NCI-H1105 (cell line): ENCODE results near the gene SLC7A5.
"Not testable (repeated sequence)": the region's sequence is repeated elsewhere in the genome, so short reads cannot be mapped to it uniquely, and the experiment has no call there.

Experiments used
- DNase-seq: peaks from one replicate; lab custom pipeline; 2025; lab: John Stamatoyannopoulos, UW

SLC7A5 gene

DNA sequence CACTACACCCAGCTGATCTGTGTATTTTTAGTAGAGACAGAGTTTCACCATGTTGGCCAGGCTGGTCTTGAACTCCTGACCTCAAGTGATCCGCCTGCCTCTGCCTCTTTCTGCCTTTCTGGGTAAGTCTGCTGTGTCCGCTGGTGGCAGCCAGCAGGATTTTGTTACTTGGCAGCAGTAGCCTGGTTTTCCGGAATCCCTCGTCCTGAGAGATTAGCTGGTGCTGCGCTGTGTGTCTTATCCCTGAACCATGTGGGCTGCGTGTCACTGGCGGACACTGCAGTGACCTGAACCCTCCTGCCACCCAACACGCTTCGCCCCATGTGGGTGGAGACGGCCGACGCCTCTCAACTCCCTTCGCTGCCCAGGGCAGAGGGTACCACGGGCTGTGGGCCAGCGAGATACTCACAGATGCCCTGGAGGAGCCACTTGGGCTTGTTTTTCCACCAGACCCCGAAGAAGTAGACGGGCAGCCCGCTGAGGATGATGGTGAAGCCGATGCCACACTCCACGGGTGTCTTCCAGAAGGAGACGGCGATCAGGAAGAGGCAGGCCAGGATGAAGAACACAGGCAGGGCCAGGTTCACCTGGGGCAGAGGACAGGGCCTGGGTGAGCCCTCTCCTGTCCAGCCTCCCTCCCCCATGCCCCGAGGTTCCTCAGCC lies 35.2 kb downstream of the SLC7A5 start:
- no peak for DNase-seq

DNA sequence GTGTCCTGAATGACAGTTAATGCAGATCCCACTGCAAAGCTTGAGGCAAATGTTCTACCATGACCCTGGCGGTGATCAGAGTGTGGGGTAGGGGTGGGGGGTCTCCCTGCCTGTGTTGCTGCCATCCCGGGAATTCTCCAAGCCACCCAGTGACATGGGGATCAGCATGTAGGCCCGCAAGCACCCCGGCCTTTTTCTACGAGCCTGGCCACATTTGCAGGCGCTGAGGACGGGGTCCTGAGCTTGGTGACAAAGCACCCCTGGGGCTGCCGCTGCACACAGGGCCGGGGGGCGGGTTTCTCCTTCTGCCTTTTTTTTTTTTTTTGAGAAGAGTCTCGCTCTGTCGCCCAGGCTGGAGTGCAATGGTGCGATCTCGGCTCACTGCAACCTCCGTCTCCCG lies 35.8 kb downstream of the SLC7A5 start:
- no peak for DNase-seq

DNA sequence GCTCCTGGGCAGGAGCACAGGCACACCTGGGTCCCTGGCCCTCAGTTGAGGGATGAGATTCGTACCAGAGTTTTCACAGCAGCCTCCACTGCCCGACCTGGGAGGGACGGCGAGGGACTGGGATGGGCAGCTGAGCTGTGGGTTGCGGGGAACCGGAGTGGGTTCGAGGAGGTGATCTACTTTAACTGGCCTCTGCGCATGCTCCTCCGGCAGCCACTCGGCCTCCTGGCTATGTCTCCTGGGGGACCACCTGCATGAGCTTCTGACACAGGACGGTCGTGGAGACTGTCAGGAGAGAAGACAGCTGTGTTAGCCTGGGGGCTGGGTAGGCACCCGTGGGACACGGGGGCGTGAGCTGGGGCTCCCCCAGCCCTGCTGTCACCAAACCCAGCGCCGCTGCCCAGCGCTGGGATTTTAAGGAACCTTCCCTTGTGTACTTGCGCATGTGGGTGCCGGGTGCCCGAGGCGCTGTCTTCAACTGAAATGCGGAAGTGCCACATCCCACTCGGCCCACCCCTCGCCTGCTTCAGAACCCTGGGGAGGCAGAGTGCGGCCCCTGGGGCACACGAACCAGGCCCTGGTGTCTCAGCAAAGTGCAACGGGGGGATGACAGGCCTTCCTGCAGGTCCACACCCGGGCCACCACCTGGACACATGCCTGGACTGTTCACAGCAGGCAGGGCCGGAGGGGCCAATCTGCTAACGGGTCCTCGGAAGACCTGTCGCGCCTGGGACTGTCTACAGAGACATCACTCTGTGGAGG lies 36.4 kb downstream of the SLC7A5 start:
- DNase-seq: no peak

DNA sequence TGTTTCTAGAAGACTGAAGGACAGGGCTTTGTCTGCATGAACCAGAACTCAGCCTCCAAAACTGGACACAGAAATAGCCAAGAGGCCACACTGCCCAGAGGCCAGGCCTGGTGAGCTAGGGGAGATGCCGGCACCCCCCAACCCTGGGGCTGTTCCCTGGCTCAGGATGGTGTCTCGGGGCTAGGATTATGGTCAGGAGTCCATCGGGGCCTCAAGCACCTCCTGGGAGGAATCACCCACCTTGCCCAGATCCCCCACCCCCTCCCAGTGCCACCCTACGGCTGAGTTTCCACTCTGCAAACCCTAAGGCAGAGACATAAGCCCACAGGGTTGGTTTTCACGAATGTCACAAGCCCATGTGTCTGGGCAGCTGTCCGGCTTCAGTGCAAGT lies 37.2 kb downstream of the SLC7A5 start:
- DNase-seq: no peak

DNA sequence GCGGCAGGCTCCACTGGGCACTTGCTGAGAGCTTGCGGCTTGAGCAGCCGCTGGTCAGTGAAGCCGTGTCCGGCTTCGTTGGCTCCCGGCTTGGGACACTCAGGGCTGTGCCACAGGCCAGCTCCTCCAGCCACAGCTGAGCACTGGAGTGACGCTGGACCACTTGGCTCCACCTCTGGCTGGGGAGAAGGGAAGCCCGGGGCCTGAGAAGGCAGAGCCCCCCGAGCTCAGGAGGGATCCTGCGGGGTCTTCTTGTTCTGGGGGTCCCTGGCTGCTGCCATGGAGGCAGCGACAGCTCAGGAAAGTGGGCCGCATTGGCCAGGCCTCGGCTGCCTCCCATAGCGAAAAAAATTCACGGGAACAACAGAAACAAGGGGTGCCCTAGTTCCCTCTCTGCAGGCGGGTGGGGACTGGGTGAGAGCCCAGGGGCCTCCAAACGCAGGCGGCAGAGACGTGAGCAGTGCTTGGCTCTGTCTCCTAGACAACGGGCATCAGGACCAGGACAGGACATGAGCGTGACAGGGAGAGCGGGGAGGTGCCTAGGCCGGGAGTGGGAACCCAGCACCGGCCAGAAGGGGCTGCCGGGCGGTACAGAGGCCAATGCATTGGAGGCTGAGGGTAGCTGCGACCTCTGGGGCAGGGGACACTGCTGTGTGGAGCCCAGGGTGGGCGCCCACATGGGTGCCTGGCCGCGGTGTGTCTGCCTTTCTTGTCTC lies 37.7 kb downstream of the SLC7A5 start:
- no peak for DNase-seq

DNA sequence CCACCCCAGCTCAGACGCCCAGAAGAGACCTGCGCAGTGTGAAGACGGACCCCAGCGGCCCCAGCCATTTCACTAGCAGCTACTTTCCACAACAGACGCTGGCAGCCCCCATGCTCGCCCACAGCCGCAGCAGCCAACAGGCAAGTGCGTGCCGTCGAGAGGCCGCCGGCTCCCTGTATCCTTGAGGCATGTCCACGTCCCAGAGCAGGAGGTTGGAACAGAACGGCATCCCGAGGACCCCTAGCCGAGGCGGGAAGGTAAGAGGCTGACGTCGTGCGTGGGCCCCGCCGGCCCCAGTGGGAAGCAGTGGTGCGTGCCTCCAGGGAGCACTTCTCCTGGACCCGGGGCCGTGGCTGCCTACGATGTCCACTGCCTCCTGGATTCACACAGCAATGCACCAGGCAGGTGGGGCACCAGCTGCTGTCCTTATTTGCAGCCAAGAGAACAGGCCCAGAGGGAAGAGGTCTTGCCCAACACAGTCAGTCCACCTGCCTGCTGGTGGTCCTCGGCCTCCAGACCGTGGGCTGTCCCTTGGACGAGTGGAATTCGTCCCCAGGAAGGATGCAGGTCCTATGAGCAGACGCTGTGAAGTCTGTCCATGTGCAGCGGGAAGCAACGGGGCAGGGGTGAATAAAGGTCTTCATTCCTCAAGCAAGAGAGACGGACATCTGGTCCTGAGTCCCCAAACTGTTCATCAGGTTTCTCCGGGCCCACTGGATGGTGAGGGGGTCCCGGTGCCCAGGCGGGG lies 38.5 kb downstream of the SLC7A5 start:
- DNase-seq: no peak

DNA sequence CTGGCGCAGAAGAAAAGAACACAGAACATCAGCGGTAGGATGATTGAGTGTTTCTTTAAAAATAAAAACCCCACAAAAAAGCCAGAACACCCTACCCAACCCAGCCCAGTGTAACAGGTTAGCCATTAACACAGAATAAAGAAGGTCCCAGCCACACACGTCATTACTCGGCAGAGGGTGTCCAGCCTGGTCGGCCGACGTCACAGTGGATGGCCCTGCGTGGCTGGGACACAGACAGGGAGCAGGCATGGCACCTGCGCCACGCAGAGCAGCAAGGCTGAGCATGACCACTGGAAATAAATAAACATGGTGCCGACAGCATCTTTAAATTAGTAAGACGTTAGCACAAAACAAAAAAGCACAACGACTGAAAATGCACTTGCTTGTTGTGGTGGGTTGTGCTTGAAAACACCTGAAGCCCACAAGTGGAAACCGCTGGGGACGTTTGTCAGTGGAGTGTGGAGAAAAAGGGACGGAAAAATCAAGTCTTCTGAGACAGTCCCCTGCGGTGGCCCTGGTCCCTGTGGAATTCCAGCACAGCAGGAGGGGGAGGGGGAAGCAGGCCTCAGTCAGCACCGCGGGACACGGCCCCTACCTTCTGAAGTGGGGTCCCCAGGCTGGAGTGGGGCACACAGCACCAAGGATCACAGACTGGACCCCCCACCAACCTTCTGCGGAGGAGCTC lies 39.2 kb downstream of the SLC7A5 start:
- DNase-seq: no peak

DNA sequence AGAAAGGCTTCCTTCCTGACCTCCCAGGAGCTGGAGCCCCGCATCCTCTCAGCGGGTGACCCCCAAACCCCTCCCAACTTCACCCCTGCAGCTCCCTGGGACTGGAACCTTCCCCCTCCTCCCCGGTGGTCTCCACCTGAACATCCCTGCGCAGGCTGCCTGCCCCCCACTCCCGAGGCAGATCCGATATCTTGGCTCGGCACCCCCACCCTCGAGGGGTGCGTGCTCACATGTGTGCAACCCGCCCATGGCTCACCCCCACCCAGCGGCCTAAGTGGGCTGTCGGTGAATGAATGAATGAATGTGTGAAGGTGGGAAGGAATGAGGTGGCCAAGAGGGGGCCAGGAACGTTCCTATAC lies 39.7 kb downstream of the SLC7A5 start:
- no peak for DNase-seq

DNA sequence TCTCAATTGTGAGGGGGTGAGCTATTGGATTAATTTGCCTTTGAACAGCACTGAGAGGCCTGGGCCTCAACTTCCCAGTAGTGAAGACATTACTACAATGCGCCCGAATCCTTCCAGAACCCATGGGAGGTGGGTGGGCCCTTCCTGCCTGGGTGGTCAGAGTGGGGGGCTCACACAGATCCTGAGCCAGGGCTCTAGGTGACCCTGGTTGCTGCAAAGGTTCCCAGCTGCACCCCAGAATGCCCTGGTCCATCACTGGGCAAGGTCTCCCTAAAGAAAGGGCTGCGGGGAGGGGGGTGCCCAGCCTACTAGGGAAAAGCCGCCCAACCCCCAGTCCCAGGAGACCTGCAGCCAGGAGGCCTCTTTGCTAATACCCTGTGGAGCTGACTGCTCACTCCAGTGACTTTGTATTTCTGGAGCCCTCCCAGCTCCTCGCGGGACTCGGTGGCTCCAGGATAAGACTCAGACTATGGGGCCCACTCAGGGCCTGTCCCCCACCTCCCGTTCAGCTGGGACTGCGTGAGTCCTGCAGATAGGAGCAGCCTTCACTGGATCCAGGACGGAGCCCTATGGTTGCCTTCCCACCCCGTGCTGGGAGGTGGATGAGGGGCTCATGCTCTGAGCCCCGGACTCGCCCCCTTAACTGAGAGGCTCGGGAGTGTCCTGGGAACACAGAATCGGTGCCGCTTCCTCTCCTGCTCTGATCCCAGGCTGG lies 40.2 kb downstream of the SLC7A5 start:
- no peak for DNase-seq

DNA sequence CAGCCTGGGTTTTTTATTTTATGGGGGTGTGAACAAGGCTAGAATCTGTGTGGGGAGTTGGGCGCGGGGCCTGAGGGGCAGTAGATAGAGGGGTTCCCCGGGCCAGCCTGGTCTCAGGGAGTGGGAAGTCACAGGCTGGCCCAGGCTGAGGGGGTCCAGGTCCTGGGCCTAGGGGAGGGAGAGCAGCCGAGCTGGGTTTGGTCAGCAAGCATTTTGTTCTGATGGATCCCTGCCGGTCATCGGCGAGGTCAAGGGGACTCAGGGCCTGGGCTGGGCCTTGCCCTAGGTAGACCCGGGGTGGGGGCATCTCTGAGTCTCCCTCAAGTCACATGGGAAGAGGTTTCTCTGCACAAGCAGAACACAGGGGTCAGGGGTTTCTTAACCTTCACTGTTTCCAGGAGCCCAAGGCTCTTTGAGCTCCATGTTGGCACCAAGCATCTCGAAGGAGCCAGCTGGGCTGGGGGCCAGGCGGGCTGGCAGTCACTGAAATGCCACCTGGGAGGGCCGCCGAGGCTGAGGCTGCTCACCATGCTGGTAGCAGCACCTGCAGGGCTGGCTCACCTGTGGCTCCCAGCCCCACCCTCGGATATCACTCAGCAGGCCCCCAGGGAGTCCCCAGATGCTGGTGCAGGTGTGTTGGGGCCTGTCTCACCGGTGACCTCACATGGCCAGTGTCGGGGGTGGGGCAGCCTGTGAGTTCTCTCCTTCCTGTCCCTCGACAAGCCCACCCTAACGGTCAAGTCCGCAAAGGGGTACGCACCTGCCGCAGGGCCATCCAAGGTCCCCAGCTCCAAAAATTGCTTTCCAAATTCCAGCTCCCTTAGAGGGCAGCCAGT lies 41.0 kb downstream of the SLC7A5 start:
- no peak for DNase-seq

DNA sequence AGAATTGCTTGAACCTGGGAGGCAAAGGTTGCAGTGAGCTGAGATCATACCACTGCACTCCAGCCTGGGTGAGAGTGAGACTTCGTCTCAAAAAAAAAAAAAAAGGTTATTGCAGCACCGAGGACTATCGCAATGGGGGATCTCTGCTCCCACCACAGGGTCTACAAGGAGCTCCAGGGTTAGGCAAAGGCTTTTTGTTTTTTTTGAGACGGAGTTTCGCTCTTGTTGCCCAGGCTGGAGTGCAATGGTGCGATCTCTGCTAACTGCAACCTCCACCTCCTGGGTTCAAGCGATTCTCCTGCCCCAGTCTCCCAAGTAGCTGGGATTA lies 41.8 kb downstream of the SLC7A5 start:
- DNase-seq: not testable (repeated sequence)

DNA sequence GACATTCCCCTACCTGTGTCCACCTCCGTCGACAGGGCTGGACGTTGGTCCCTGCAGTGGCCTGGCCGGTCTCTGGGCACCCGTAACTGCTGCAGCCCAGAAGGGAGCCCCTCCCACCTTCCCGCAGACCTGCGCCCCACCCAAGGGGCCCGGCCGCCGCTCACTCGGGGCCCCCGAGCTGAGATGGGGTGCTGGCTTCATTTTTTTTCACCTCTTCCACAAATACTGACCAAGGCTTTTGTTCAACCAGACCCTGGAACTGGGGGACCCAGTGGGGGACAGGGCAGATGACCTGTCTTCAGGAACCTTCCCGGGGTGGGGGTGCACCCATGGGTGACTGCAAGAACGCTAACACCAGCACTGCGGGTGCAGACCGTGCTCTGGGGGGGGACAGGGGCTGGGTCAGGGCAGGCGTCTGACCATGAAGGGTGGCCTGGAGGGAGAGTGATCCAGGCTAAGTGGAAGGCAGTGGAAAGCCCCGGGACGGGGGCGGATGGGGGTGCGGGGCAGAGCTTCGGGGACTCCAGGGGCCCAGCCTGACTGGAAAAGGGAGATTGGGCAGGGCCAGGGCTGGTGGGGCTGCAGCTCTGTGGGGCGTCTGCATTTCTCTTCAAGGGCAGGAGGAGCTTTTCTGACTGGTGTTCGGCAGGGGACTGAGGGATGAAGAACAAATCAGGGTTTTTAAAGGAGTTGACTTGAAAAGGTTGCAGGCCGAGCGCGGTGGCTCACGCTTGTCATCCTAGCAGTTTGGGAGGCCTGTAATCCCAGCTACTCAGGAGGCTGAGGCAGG lies 42.3 kb downstream of the SLC7A5 start:
- no peak for DNase-seq

DNA sequence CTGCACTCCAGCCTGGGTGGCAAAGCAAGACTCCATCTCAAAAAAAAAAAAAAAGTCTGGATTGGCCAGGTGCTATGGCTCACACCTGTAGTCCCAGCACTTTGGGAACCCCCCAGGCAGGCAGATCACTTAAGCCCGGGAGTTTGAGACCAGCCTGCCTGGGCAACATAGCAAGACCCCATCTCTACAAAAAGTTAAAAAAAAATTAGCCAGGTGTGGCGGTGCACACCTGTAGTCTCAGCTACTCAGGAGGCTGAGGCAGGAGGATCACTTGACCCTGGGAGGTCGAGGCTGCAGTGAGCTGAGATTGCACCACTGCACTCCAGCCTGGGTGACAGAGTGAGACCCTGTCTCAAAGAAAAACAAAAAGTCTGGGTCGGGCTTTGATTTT lies 42.9 kb downstream of the SLC7A5 start:
- DNase-seq: not testable (repeated sequence)

DNA sequence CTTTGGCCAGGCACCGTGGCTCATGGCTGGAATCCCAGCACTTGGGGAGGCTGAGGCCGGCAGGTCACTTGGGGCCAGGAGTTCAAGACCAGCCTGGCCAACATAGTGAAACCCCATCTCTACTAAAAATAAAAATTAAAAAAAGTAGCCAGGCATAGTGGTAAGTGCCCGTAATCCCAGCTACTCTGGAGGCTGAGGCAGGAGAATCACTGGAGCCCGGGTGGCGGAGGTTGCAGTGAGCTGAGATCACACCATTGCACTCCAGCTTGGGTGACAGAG lies 43.5 kb downstream of the SLC7A5 start:
- not testable (repeated sequence) for DNase-seq

DNA sequence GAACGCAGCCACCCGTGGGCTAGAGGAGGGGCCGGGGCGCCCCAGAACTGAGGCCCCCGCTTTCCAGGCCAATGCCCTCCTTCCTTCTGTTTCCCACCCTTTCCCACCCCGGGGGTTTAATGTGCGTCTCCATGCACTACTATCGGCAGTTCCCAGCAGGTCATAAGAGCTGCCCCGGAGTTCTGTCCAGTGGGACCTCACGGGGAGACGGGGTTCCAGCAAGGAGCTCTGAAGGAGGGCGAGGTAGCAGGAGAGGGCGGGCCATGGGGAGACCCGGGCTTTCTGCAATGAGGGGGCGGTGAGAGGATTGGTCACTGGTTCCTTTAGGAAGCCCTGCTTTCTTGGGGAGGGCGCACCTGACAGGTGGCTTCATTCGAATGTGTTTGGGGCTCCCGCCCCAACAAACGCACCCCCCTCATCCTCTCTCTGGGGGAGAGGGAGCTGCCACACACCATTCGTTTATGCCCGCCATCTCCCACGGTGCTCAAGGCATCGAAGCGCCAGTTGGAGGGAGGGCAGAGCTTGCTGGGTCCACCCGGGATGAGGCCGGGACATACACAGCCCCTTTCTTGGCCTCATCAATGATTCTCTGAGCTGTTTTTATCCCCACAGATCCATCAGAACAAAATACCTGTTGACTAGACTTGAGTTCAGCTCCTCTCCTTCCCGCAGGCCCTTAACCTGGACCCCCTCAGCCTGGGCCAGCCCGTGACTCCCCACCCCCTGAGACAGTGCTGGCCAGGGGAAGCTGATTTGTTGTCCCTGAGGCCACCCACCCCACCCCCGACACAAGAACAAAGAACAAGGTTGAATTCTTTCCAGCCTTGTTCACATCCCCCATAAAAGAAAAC lies 44.1 kb downstream of the SLC7A5 start:
- DNase-seq: no peak

DNA sequence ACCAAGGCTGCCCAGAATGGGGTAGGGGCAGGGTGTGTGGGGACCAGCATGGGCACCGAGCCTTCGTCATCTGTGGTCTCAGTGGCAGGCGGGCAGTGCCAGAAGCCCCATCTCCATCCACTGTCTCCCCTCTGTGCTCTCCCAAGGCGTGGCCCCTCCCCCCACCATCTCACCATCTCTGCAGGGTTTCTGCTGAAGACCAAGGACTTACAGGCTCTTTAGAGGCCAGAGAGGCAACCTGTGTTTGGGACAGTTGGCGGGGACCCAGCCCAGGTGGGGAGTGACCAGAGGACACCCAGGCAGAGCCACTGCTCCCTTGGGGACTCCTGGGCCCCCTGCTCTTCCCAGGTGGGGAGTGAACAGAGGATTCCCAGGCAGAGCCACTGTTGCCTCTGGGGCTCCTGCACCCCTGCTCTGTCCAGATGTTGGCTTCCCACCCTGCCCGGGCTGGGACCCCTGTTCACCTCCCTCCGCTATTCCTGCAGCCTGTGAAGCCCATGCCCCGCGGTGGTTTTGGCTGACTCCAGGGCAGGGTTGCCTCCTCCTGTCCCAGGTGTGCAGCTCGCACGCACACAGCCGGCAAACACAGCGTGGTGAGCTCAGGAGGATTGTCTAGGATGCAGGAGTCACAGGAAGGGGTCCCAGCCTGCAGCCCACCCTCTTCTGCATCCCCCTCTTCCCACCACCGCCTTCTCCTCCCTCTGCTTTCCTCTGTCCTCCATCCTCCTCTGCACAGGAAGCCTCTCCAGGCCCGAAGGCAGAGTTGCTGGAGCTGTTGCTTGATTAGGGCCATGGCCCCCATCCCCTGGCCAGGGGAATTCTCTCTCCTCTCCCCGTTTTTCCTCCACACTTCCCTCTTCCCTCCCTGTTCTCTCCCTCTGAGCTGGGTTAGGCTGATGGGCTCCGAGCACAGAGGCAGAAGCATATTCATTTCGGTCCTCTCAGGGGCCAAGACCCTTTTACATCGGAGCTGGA lies 45.0 kb downstream of the SLC7A5 start:
- DNase-seq: no peak

DNA sequence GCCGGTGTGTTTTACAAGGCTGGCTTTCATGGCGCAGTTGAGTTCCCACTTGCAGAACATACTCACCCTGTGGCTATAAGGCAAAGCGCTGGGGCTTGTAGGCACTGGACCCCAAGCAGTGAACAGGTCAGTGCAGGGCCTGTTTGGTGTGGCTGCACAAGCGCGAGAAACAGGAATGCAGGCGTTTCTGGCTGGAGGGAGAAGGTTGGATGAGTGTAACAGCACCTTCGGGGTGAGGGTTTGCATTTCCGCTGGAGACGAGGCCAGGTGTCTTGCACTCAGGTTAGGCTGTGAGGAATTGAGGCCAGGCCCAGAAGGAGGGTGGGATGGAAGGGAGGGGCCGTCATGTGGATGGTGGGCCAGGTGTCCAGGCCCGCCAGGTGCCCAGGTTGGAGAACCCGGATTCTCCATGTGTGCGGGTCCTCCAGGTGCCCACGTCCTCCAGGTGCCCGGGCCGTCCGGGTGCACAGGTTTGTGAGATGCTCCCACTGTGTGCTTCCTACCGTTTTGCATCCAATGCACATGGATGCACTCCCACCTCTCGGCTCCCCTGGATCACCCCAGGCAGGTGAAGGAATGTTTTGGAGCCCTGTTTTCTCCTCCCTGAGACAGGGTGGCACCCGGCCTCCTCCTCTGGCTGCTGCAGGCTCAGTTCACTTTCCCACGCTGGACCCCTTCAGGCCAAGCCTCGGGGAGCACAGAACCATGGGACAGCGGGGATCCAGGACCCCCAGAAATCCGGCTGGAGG lies 46.0 kb downstream of the SLC7A5 start:
- no peak for DNase-seq
